GM23248 (cell line): Measurements from ENCODE around the gene ERGIC1. TPM values are rescaled to one million over a fixed set of nuclear protein-coding genes. Genes with fewer than 3 reads are reported as not detected.

Source experiments
- DNase-seq: peaks from one replicate; pipeline ENCODE4 v3.0.0-alpha.2; 2015
- H2AFZ ChIP-seq: fragments of 200-600 bp; sonication (generic); 2 replicates; pipeline ENCODE4 v1.6.1; 2016; ENCODE audit warnings: antibody characterized with exemption
- H3F3A ChIP-seq: fragments of 200-600 bp; sonication (generic); 2 replicates; pipeline ENCODE4 v1.6.1; 2016; ENCODE audit warnings: mild to moderate bottlenecking, antibody characterized with exemption, mixed run types; ENCODE audit not compliant: insufficient read depth
- H3K27ac ChIP-seq: fragments of 200-600 bp; sonication (generic); 2 replicates; pipeline ENCODE4 v1.5.1; 2016; ENCODE audit warnings: mild to moderate bottlenecking
- H3K27me3 ChIP-seq: fragments of 200-600 bp; sonication (generic); replicated peaks from 2 replicates; pipeline ENCODE4 v1.6.1; 2016; ENCODE audit warnings: mild to moderate bottlenecking; ENCODE audit not compliant: insufficient read depth
- H3K36me3 ChIP-seq: fragments of 200-600 bp; sonication (generic); 2 replicates; pipeline ENCODE4 v1.6.1; 2016; ENCODE audit warnings: low read depth, mild to moderate bottlenecking
- H3K4me1 ChIP-seq: fragments of 200-600 bp; sonication (generic); 2 replicates; pipeline ENCODE4 v1.6.1; 2016; ENCODE audit warnings: mild to moderate bottlenecking; ENCODE audit not compliant: insufficient read depth
- H3K4me2 ChIP-seq: fragments of 200-600 bp; sonication (generic); one replicate; pipeline ENCODE4 v1.6.1; 2016; ENCODE audit warnings: mild to moderate bottlenecking; ENCODE audit not compliant: unreplicated experiment
- H3K4me3 ChIP-seq: fragments of 200-600 bp; sonication (generic); 2 replicates; pipeline ENCODE4 v1.5.1; 2016; ENCODE audit warnings: mild to moderate bottlenecking
- H3K79me2 ChIP-seq: fragments of 200-600 bp; sonication (generic); 2 replicates; pipeline ENCODE4 v1.6.1; 2016; ENCODE audit warnings: mild to moderate bottlenecking; ENCODE audit not compliant: insufficient read depth
- H3K9ac ChIP-seq: fragments of 200-600 bp; sonication (generic); 2 replicates; pipeline ENCODE4 v1.6.1; 2016; ENCODE audit warnings: mild to moderate bottlenecking
- H3K9me2 ChIP-seq: fragments of 200-600 bp; sonication (generic); 2 replicates; pipeline ENCODE4 v1.6.1; 2016; ENCODE audit warnings: mixed run types, mild to moderate bottlenecking, moderate library complexity; ENCODE audit not compliant: insufficient read depth
- H3K9me3 ChIP-seq: fragments of 200-600 bp; sonication (generic); one replicate; pipeline ENCODE4 v1.6.1; 2017; ENCODE audit warnings: low read depth
- H4K20me1 ChIP-seq: fragments of 200-600 bp; sonication (generic); 2 replicates; pipeline ENCODE4 v1.6.0; 2016; ENCODE audit not compliant: insufficient read depth
- EZH2 ChIP-seq: fragments of 200-600 bp; sonication (generic); IDR thresholded peaks from 2 replicates; pipeline ENCODE4 v1.6.1; 2018; ENCODE audit warnings: antibody characterized with exemption, mild to moderate bottlenecking; ENCODE audit not compliant: insufficient read depth, poor library complexity, severe bottlenecking
- EZH2phosphoT487 ChIP-seq: fragments of 200-600 bp; sonication (generic); IDR thresholded peaks from 2 replicates; pipeline ENCODE4 v1.6.1; 2018; ENCODE audit warnings: antibody characterized with exemption, moderate library complexity, mild to moderate bottlenecking, low read depth; ENCODE audit not compliant: insufficient read depth
- WGBS, 2 experiments: methylation state at CpG; one replicate each; pipeline ENCODE4 v1.1.6; 2015 to 2017; ENCODE audit warnings: low lambda C conversion rate in 2 of 2, low coverage in 1 of 2; ENCODE audit errors: missing lambda C conversion rate in 2 of 2; 5-methylcytosine and 5-hydroxymethylcytosine counted together
- in situ Hi-C: fragments of 300-500 bp; cut with MboI; formaldehyde crosslinking; loops from 2 replicates; pipeline ENCODE4 v1.15.0; 2020
- polyA plus RNA-seq: library from polyadenylated mRNA; unstranded; fragments of >200 nt; fragmentation: Nextera tagmentation; extraction: Ambion mirVana; gene quantifications from 2 replicates; pipeline ENCODE4 v1.2.1, GENCODE V29; 2016
- total RNA-seq: library from RNA; depleted of rRNA; stranded (reverse); fragments of >200 nt; shearing (Covaris generic); gene quantifications from 2 replicates; pipeline ENCODE4 v1.2.3, GENCODE V29; 2014

Gene ERGIC1
- total and polyA plus RNA-seq, 2 experiments from 2014 or later = 66.4 to 235 TPM

DNA sequence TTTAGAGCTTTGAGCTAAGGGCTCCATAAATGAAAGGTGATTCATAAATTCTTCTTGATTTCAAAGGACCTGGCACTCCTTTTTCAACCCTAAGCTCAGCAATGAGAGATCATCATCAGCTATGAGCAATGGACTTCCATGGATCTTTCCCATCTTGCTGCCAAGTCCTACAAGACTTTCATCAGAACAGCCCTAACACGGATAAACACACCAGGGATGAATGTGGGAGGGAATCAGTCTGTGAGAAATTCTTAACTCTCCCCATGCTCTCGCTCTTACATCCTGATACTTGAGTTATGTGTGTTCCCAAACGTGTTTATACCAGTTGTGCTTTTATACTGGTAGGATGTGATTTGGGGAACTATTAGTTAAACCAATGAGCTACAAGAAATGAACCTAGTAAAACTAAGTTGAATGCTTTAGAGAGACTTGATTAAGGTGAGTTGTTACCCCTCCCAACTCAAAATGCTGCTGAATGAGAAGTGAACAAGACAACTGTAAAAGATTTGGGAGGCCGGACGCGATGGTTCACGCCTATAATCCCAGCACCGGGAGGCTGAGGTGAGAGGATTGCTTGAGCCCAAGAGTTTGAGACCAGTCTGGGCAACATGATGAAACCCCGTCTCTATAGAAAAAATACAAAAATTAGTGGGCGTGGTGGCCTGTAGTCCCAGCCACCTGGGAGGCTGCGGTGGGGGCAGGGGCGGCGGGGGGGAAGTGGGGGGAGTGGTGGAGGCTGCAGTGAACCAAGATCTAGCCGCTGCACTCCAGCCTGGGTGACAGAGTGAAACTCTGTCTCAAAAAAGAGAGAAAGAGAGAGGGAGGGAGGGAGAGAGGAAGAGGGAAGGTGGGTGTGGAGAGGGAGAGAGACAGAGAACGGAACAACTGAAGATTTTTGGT, 120.0 kb downstream of the ERGIC1 start:
- peak; percentile 98 for DNase-seq
- in situ Hi-C loops = no loop called here
- Histone ChIP-seq H3K27ac (peak overlapping the region; percentile 99), H3K9ac (peak overlapping the region; percentile 79), H3K27me3 (no peaks in the 10 kb centered on the region), H2AFZ (no peak overlapping the region), H3K4me1 (peaks cover 49% of the 10 kb centered on the region), H3K4me3 (peak overlapping the region; percentile 26; the same call in 1 of the 2 replicates), H3K4me2 (peak overlapping the region; percentile 60), H3K9me2 (no peaks in the 10 kb centered on the region), H3K36me3 (no peaks in the 10 kb centered on the region), H4K20me1 (no peaks in the 10 kb centered on the region), H3K9me3 (no peaks in the 10 kb centered on the region), H3F3A (peaks cover 66% of the 10 kb centered on the region), H3K79me2 (0 out of 2 replicates have a peak, but pooled peaks cover 7% of the 10 kb centered on the region)
- TF ChIP-seq EZH2phosphoT487 = no peak
- WGBS, 2 experiments = 57 to 67% methylated on average over 11 to 15 of the region's 15 CpGs

DNA sequence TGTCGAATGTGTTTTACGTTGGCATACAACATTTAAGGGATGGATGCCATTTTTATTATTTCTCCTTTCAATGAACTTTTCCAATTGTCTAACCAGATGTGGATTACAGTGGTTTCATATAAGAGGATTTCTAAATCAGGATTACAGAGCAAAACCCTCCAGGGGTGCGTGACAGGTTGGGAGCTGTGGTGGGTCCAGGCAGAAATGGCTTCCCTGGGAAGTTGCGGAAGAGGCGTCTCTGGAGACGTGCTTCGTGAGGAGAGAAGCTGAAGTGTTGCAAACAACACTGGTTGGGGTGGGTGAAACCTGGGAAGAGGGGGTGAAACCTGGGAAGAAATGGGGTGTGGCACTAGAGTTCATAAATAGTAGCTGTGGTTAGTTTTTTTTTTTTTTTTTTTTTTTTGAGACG, 120.7 kb downstream of the ERGIC1 start:
- H3K4me3 ChIP-seq = no peak overlapping the region
- H3K9me2 ChIP-seq = no peaks in the 10 kb centered on the region
- no peaks in the 10 kb centered on the region for H3K9me3 ChIP-seq
- no peak overlapping the region for H2AFZ ChIP-seq
- no peaks in the 10 kb centered on the region for H3K27me3 ChIP-seq
- WGBS, 2 experiments = 80 to 82% methylated on average over 8 of the region's 8 CpGs
- in situ Hi-C loops = no loop called here
- no peaks in the 10 kb centered on the region for H3K36me3 ChIP-seq
- H4K20me1 ChIP-seq = no peaks in the 10 kb centered on the region
- H3K27ac ChIP-seq = peak overlapping the region; percentile 99
- DNase-seq = no peak
- peaks cover 49% of the 10 kb centered on the region for H3K4me1 ChIP-seq
- peaks cover 66% of the 10 kb centered on the region for H3F3A ChIP-seq
- H3K9ac ChIP-seq = peak overlapping the region; percentile 79
- TF ChIP-seq EZH2 (no peak), EZH2phosphoT487 (no peak)
- peak overlapping the region; percentile 60 for H3K4me2 ChIP-seq
- peaks cover 12% of the 10 kb centered on the region for H3K79me2 ChIP-seq

DNA sequence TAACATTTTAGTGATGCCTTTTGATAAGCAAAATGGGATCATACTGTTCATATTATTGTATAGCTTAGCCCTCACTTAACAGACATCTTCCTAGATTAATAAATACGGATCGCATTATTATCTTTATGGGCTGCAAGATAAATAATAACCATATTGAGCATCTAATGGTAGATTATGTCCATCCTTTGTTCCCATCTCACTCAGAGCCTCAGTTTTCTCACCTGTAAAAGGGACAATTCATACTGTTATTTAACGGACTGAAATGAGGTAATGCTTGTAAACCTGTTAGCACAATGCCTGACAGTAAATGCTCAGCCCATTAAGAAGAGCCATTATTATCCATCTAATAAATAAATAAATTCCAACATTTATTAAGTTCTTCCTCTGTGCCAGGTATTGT, 122.2 kb downstream of the ERGIC1 start:
- Histone ChIP-seq H3K9me2 (no peaks in the 10 kb centered on the region), H4K20me1 (no peaks in the 10 kb centered on the region), H3K9me3 (no peaks in the 10 kb centered on the region), H3K79me2 (peaks cover 26% of the 10 kb centered on the region), H3K27ac (peak overlapping the region; percentile 99), H3K4me3 (no peak overlapping the region; the same call in 1 of the 2 replicates), H3F3A (peaks cover 62% of the 10 kb centered on the region), H3K27me3 (no peaks in the 10 kb centered on the region), H3K36me3 (no peaks in the 10 kb centered on the region), H3K4me2 (peak overlapping the region; percentile 60), H2AFZ (no peak overlapping the region), H3K9ac (peak overlapping the region; percentile 52), H3K4me1 (peaks cover 57% of the 10 kb centered on the region)
- DNase-seq = no peak
- 78 to 80% methylated on average over 3 of the region's 3 CpGs for WGBS, 2 experiments
- in situ Hi-C loops = no loop called here
- TF ChIP-seq EZH2 = no peak
- no peak for TF ChIP-seq EZH2phosphoT487

DNA sequence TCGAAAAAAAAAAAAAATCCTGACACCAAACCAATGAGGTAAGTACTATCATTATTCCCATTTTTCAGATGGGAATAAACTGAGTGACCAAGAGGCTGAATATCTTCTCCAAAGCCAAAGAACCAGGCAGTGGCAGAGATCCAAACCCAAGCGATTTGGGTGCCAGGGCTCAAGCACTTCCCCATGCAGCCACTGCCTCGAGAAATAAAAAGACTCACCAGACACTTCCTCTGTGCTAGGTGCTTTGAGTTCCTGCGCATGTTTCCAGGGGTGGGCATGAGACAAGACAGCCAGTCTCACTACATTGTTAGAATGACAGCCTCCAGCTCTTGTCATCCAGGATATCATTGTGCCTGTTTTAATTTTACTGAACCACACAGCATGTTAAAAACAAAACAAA, 122.9 kb downstream of the ERGIC1 start:
- Histone ChIP-seq H3K36me3 (no peaks in the 10 kb centered on the region), H3K9me3 (no peaks in the 10 kb centered on the region), H3K9ac (no peak overlapping the region), H3K27me3 (no peaks in the 10 kb centered on the region), H3K4me1 (peaks cover 50% of the 10 kb centered on the region), H3K27ac (peak overlapping the region; percentile 99), H3K79me2 (peaks cover 34% of the 10 kb centered on the region), H2AFZ (no peak overlapping the region), H3F3A (peaks cover 55% of the 10 kb centered on the region), H3K4me2 (no peak overlapping the region), H3K4me3 (no peak overlapping the region), H3K9me2 (no peaks in the 10 kb centered on the region), H4K20me1 (no peaks in the 10 kb centered on the region)
- DNase-seq = no peak
- 85 to 90% methylated on average over 4 of the region's 4 CpGs for WGBS, 2 experiments
- no peak for TF ChIP-seq EZH2
- in situ Hi-C loops = no loop called here
